OCI-LY7 (cell line): ENCODE results near the gene PKN3. TPM values are rescaled to one million over a fixed set of nuclear protein-coding genes. Genes with fewer than 3 reads are reported as not detected.

Experiments
- BruUV-seq: library from RNA; stranded (reverse); fragments of 400-500 nt; replicated peaks from 2 replicates; lab custom pipeline; 2021; lab: Mats Ljungman, UMichigan
- CTCF ChIA-PET: fragments of 300-600 bp; sonication (Branson Sonifier 250); formaldehyde crosslinking; loops from one replicate; lab custom pipeline; 2022; ENCODE audit warnings: antibody characterized with exemption; ENCODE audit not compliant: unreplicated experiment; lab: Charles Lee
- POLR2A ChIA-PET: fragments of 300-600 bp; sonication (Branson Sonifier 250); formaldehyde crosslinking; loops from one replicate; lab custom pipeline; 2022; ENCODE audit warnings: antibody characterized with exemption; lab: Charles Lee
- DNase-seq: peaks from one replicate; pipeline ENCODE4 v3.0.0-alpha.2; 2015; ENCODE audit warnings: low spot score
- H2AFZ ChIP-seq: fragments of 200-600 bp; sonication (generic), shearing (Covaris generic); 2 replicates; pipeline ENCODE4 v1.6.1; 2014; ENCODE audit warnings: mild to moderate bottlenecking, antibody characterized with exemption, low read length, moderate library complexity
- H3K27ac ChIP-seq: fragments of 200-600 bp; sonication (generic); 2 replicates; pipeline ENCODE4 v1.5.1; 2014; ENCODE audit warnings: mixed run types, low read depth, mild to moderate bottlenecking, moderate library complexity, low read length, inconsistent platforms; ENCODE audit not compliant: poor library complexity, severe bottlenecking
- H3K36me3 ChIP-seq: fragments of 200-600 bp; sonication (generic); 2 replicates; pipeline ENCODE4 v1.6.1; 2014; ENCODE audit warnings: mild to moderate bottlenecking, antibody characterized with exemption, low read length, moderate library complexity, mixed read lengths; ENCODE audit not compliant: insufficient read depth
- H3K4me1 ChIP-seq: fragments of 200-600 bp; sonication (generic); 2 replicates; pipeline ENCODE4 v1.5.1; 2014; ENCODE audit warnings: mild to moderate bottlenecking, low read length; ENCODE audit not compliant: insufficient read depth, poor library complexity, severe bottlenecking
- H3K4me2 ChIP-seq: fragments of 200-600 bp; sonication (generic); 2 replicates; pipeline ENCODE4 v1.6.1; 2014; ENCODE audit warnings: mild to moderate bottlenecking, low read length
- H3K4me3 ChIP-seq: fragments of 200-600 bp; sonication (generic); 2 replicates; pipeline ENCODE4 v1.5.1; 2014; ENCODE audit warnings: mild to moderate bottlenecking, low read depth, low read length; ENCODE audit not compliant: poor library complexity, severe bottlenecking
- H3K79me2 ChIP-seq: fragments of 200-600 bp; sonication (generic); 2 replicates; pipeline ENCODE4 v1.6.1; 2016; ENCODE audit warnings: low read depth, mild to moderate bottlenecking, low read length, moderate library complexity, mixed read lengths; ENCODE audit not compliant: insufficient read depth
- H3K9me2 ChIP-seq: fragments of 200-600 bp; sonication (generic); 2 replicates; pipeline ENCODE4 v1.6.1; 2016; ENCODE audit warnings: mild to moderate bottlenecking, low read length, mixed read lengths; ENCODE audit not compliant: insufficient read depth
- H3K9me3 ChIP-seq: fragments of 200-600 bp; sonication (generic); 2 replicates; pipeline ENCODE4 v1.6.1; 2014; ENCODE audit warnings: mild to moderate bottlenecking, mixed run types, low read length, mixed read lengths
- H4K20me1 ChIP-seq: fragments of 200-600 bp; sonication (generic); 2 replicates; pipeline ENCODE4 v1.6.1; 2014; ENCODE audit warnings: mild to moderate bottlenecking, antibody characterized with exemption, low read length, moderate library complexity, mixed read lengths; ENCODE audit not compliant: insufficient read depth
- EZH2phosphoT487 ChIP-seq: fragments of 200-600 bp; sonication (generic); IDR thresholded peaks from 2 replicates; pipeline ENCODE4 v1.6.1; 2018; ENCODE audit warnings: low read depth, borderline replicate concordance, mild to moderate bottlenecking, mixed run types, antibody characterized with exemption, low read length, moderate library complexity, mixed read lengths
- intact Hi-C: fragments of 100-400 bp; cut with micrococcal nuclease; formaldehyde crosslinking; loops from one replicate; pipeline ENCODE4 v1.10.0; 2022; ENCODE audit not compliant: unreplicated experiment
- total RNA-seq, 2 experiments: library from RNA; depleted of rRNA in 1 of 2; stranded (reverse); fragments of >200 nt in 1 of 2; shearing (Covaris generic) in 1 of 2; gene quantifications; 2 replicates each; pipeline ENCODE4 v1.2.3, GENCODE V29; 2014 to 2022
- TF ChIP-seq, protein P1 (sequence below): fragments of 200-600 bp; sonication (generic); conservative IDR thresholded peaks from 2 replicates; pipeline ENCODE4 v1.5.1; 2014; ENCODE audit warnings: mild to moderate bottlenecking, antibody characterized with exemption, low read length, moderate library complexity, mixed read lengths

PKN3 gene
- total RNA-seq, 2 experiments from 2014 or later = 1.5 to 3.3 TPM

DNA sequence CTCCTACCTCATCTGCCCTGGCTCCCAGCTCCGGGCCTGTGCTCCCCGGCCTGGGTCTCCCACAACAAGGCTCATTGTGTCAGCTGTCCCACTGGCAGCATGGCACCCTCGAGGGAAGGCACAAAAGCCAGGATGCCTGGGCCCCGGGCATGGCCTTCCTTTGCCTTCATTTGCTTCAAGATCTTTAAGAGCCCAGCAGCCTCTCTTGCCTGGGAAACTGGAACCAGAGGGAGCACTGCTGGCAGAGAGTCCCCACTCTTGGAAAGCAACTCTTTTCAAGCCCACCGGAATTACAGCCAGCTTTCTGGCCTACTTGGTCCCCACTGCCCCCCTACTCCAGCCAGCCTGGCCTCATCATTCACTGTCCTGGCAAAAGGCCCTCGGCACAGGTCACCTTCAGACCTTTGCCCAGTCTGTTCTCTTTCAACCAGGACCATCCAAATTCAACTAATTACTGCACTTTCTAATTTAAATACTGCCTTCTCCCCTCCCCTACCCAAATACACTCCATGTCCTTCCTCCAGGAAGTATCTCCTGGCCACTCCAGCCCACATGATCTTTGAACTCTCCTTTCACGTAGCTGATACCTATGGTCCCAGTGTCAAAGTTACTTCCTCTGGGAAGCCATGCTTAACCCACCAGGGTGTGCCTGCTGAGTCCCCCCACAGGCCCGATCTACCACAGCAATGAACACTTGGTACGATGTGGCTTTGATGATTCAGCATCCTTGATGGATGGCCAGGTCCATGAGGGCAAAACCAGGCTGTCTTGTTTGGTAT is 60.6 kb downstream of the PKN3 start:
- no peak overlapping the region for H2AFZ ChIP-seq
- H3K4me3 ChIP-seq = no peak overlapping the region
- BruUV-seq = no TSS peak
- H3K9me2 ChIP-seq = no peaks in the 10 kb centered on the region
- H3K36me3 ChIP-seq = no peaks in the 10 kb centered on the region
- H3K27ac ChIP-seq = no peak overlapping the region
- POLR2A ChIA-PET = no interaction called here
- DNase-seq = no peak
- TF ChIP-seq, protein P1, sequence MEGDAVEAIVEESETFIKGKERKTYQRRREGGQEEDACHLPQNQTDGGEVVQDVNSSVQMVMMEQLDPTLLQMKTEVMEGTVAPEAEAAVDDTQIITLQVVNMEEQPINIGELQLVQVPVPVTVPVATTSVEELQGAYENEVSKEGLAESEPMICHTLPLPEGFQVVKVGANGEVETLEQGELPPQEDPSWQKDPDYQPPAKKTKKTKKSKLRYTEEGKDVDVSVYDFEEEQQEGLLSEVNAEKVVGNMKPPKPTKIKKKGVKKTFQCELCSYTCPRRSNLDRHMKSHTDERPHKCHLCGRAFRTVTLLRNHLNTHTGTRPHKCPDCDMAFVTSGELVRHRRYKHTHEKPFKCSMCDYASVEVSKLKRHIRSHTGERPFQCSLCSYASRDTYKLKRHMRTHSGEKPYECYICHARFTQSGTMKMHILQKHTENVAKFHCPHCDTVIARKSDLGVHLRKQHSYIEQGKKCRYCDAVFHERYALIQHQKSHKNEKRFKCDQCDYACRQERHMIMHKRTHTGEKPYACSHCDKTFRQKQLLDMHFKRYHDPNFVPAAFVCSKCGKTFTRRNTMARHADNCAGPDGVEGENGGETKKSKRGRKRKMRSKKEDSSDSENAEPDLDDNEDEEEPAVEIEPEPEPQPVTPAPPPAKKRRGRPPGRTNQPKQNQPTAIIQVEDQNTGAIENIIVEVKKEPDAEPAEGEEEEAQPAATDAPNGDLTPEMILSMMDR = no peak
- no peak for TF ChIP-seq EZH2phosphoT487
- intact Hi-C loops = no loop called here
- no peaks in the 10 kb centered on the region for H4K20me1 ChIP-seq
- H3K79me2 ChIP-seq = no peaks in the 10 kb centered on the region
- no peaks in the 10 kb centered on the region for H3K9me3 ChIP-seq
- H3K4me1 ChIP-seq = no peaks in the 10 kb centered on the region
- CTCF ChIA-PET = no interaction called here
- H3K4me2 ChIP-seq = no peak overlapping the region

DNA sequence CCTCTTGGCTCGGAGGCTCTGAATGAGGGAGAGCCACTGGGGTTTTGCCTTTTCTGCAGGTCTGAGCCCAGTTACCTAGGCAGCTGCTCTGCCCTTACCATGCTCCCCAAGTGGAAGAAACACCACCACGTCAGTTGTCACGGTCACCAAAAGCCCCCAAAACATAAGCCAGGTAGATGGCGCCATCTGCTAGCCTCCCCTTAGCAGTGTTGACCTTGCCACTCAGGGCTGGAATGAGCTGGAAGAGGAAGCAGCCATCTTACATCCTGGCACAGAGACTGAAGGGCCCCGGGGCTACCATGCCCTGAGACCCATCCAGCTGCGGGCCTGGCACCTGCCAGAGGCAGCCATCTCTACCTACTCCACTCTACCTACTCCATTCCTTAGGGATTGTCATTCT is 62.1 kb downstream of the PKN3 start:
- H2AFZ ChIP-seq = no peak overlapping the region
- no TSS peak for BruUV-seq
- no peak overlapping the region for H3K4me2 ChIP-seq
- H3K9me3 ChIP-seq = no peaks in the 10 kb centered on the region
- intact Hi-C loops = no loop called here
- ChIA-PET POLR2A (interaction anchor here (0.6 to 1.3 kb wide), 3 partner anchors 26 to 297 kb away, joined by 3 to 6 read pairs (median 3); partner anchors contain the start of gene ZDHHC12), CTCF (interaction anchor here (0.6 to 1.1 kb wide), 2 partner anchors 39 to 115 kb away, joined by 3 read pairs; no protein-coding TSS in a partner anchor)
- H3K36me3 ChIP-seq = no peaks in the 10 kb centered on the region
- H3K4me3 ChIP-seq = no peak overlapping the region
- no peaks in the 10 kb centered on the region for H3K79me2 ChIP-seq
- no peak overlapping the region for H3K27ac ChIP-seq
- no peaks in the 10 kb centered on the region for H3K9me2 ChIP-seq
- no peaks in the 10 kb centered on the region for H4K20me1 ChIP-seq
- no peaks in the 10 kb centered on the region for H3K4me1 ChIP-seq
- peak; percentile 53 for DNase-seq
- TF ChIP-seq EZH2phosphoT487 = no peak
- TF ChIP-seq, protein P1 = peak; percentile 65

DNA sequence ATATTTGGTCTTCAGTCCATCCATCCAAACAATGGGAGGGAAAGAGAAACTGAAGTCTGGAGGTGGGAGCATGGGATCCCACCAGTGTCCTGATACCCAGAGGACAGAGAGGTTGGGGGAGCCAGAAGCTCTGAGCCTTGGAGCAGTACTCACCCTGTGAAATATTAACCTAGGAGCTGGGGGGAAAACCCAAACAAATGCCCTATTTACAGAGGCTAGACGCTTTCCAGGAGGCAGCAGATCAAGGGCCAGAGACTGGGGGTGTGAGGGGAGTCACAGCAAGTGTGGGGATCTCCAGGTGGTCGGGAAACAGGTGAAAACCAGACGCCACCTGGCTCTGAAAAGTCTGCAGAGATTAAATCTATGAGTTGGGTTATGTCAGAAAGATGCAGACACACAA is 63.2 kb downstream of the PKN3 start:
- POLR2A ChIA-PET = interaction anchor here (0.6 to 1.3 kb wide), 2 partner anchors 41 to 115 kb away, joined by 6 to 7 read pairs; partner anchors contain the start of gene ZDHHC12
- intact Hi-C loops = no loop called here
- H3K79me2 ChIP-seq = no peaks in the 10 kb centered on the region

More for the DNA sequence above, 63.2 kb downstream of the PKN3 start:
- DNase-seq = no peak
- no TSS peak for BruUV-seq
- Histone ChIP-seq H2AFZ (no peak overlapping the region), H3K36me3 (no peaks in the 10 kb centered on the region), H3K4me3 (no peak overlapping the region), H3K9me3 (no peaks in the 10 kb centered on the region), H3K9me2 (no peaks in the 10 kb centered on the region), H3K4me1 (peaks cover under 1% of the 10 kb centered on the region), H3K4me2 (no peak overlapping the region), H3K27ac (no peak overlapping the region), H4K20me1 (no peaks in the 10 kb centered on the region)
- CTCF ChIA-PET = no interaction called here
- TF ChIP-seq, protein P1 = no peak
- no peak for TF ChIP-seq EZH2phosphoT487
